Measurements from ENCODE around the gene TPST1.
A peak's percentile ranks its signal among the peaks of the same experiment; 100 is the strongest.
"Not testable (repeated sequence)": the region's sequence is repeated elsewhere in the genome, so short reads cannot be mapped to it uniquely, and the experiment has no call there.

Gene TPST1

DNA sequence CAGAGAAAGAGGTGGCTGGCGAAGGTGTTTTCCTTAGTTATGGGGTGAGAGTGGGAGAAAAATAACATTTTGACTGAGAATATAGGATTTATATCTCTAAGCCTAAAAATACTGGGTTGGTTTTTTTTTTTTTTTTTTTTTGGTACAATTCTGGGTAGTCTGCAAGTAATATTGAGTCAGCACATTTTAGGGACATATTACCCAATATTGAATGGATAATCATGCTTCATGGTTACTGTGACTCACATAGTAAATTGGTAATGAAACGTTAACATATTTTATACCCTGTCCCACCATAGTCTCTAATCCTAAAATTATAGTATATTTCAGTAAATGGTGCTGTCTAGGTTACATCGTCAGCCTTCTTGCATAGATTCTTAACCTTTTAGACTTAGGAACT, 91.4 kb downstream of the TPST1 start:
- DNase-seq, result no peak

DNA sequence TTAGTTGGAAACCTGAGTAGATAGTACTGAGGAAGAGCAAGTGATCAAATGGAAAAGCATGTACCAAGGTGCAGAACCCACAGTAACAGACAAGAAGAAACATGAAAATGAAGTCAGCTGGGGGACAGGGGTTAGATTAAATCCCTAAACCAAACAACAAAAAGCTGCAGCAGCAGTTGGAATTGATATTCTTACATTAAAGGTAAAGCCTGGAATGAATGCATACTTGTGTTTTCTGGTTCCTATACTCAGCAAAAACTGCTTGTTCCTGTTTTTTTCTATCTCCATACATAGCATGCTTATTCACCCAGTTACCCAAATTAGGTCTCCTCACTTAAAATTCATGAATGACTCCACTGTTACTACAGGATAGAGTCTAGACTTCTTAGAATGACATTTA, 92.4 kb downstream of the TPST1 start:
- DNase-seq, result no peak

DNA sequence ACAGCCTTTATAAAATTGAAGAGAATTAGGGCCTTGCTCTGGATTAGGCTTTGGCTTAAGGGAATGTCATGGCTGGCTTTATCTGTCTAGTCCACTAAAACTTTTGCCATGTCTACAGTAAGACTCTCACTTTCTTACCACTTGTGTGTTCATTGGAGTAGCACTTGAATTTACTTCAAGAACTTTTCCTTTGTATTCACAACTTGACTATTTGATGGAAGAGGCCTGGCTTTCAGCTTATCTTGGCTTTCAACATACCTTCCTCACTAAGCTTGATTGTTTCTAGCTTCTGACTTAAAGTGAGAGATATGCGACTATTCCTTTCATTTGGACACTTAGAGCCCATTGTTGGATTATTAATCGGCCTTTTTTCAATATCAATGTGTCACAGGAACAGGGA, 96.1 kb downstream of the TPST1 start:
- DNase-seq, result no peak

- no peak for DNase-seq
Measured at GRCh38 chr7:66301737-66302136, 96.6 kb downstream of the TPST1 start.

DNA sequence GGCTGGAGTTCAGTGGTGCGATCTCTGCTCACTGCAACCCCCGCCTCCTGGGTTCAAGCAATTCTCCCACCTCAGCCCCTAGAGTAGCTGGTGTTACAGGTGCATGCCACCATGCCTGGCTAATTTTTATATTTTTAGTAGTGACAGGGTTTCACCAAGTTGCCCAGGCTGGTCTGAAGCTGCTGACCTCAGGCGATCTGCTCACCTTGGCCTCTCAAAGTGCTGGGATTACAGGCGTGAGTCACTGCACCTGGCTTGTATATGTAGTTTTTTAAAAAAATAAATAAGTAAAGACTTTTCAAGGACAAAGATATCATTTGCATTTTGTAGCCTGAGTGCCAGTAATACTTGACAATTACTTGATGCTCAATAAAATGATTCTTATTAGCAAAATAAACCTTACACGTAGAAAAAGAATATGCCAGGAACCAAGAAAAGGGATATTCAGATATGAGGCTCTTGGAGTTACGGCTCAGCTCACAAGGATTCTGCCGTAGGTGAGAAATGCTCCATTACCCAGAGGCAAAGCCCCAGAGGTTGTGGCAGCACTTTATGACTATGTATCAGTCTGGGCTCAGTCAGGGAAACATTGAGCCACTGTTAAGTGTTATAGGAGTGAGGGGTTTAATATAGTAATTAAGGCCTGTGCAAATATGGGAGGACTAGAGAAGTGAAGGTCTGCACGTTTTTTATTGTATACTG, 98.5 kb downstream of the TPST1 start:
- peak; percentile 53 for DNase-seq

DNA sequence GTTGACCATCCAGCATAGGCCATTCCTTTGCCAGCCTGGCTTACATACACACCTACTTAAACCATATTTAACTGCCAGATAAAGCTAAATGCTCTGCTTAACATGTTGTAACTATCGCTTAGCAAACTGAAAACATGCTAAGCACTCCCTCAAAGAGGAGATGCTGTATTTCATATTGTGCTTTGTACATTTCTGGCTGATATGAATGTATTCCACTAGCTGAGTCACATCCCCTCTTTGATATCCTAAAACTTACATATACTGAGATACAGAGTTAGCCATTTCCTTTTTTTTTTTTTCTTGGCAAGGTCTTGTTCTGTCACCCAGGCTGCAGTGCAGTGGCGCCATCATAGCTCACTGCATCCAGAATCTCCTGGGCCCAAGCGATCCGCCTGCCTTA, 99.4 kb downstream of the TPST1 start:
- no peak for DNase-seq

- DNase-seq, result no peak
Measured at GRCh38 chr7:66306243-66306642, 101.1 kb downstream of the TPST1 start.

DNA sequence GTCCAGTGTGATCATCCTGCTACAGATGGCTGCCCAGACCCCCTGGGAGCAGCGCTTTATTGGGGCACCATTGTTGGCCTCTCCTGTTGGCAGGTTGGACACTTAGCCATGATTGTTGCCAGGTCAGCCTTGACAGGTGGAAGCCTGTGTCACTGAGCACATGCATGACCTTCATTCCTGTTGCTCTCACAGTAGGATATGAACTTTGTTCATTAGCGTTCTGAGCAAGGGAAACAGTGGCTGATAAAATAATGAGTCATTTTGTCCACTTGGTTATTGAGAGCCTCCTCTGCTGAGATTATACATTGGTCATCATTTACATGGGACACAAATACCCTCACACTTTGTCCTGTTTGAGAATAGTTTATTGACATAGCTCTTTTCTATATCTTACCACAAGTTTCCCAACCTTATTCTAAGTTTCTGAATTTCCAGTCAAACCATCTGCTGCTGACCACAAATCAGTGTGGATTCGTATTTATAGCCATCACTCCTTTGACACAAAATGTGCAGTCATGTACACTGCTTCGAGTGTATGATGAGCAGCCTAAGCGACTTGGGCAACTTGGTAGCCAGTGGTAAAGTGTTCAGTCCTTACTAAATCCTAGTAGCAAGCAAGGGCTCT, 102.6 kb downstream of the TPST1 start:
- peak; percentile 46 for DNase-seq

DNA sequence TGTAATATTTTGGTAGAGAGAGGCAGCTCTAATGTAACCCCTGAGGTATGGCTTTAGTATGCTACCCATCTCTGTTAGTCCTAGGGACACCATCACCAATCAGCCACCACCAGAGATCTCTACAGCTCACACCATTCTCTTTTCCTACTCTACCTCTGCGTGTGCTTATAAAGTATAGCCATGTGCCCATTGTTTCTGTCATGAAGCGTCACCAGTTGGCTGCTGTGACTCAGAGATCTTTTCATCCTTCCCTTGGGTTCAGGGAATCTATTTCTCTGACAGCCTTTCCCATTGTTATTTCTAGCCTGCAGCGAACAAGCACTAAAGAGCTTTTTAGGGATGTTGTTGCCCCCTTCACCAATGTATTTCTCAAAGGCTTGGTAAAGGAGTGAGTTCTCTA, 103.3 kb downstream of the TPST1 start:
- no peak for DNase-seq

- DNase-seq, result no peak
Measured at GRCh38 chr7:66310620-66311019, 105.5 kb downstream of the TPST1 start.

- DNase-seq, result no peak
Measured at GRCh38 chr7:66313886-66314568, 108.9 kb downstream of the TPST1 start.

DNA sequence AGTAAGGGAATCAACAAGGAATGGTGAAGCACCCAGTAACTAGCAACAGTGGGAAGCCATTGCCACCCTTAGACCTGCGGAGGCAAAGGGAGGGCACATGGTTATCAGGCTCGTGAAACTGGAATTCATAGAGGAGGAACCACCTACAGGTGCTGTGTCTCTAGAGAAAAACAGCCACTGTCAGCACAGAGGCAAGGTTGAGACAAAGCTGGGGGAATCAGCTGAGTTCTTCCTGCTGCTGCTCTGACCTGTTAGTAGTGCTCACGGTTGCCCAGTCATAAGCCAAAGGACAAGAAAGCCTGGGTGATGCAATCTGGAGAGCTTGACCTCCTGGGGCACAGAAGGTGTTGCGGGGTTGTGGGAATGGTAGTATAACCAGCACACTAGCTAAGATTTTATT, 110.1 kb downstream of the TPST1 start:
- no peak for DNase-seq

GRCh38 chr7:66319407-66319979, 114.4 kb downstream of the TPST1 start:
- DNase-seq, result no peak

GRCh38 chr7:66321283-66321682, 116.1 kb downstream of the TPST1 start:
- no peak for DNase-seq

DNA sequence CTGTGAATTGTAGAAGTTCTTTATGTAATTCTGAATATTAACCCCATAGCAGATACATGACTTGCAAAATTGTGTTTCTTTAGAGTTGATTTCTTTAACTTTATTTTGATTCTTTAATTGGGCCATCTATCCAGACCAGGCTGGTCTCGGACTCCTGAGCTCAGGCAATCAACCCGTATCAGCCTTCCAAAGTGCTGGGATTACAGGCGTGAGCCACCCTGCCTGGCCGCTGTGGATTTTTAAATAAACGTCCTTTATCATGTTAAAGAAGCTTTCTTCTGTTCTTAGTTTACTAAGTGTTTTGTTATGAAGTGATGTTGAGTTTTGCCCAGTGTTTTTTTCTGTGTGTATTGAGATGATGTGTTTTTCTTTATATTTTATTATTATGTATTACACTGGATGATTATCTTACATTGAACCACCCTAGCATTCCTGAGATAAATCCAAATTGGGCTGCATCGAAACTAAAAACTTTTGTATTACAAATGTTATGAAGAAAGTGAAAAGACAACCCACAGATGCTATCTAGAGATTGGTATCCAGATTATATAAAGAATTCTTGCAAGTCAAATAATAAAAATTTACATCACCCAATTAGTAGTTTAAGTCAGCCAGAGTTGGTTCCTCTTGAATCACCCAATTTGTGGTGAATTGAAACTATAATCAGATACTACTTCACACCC, 118.1 kb downstream of the TPST1 start:
- no peak for DNase-seq

- DNase-seq, result not testable (repeated sequence)
Measured at GRCh38 chr7:66324985-66325384, 119.9 kb downstream of the TPST1 start.

DNA sequence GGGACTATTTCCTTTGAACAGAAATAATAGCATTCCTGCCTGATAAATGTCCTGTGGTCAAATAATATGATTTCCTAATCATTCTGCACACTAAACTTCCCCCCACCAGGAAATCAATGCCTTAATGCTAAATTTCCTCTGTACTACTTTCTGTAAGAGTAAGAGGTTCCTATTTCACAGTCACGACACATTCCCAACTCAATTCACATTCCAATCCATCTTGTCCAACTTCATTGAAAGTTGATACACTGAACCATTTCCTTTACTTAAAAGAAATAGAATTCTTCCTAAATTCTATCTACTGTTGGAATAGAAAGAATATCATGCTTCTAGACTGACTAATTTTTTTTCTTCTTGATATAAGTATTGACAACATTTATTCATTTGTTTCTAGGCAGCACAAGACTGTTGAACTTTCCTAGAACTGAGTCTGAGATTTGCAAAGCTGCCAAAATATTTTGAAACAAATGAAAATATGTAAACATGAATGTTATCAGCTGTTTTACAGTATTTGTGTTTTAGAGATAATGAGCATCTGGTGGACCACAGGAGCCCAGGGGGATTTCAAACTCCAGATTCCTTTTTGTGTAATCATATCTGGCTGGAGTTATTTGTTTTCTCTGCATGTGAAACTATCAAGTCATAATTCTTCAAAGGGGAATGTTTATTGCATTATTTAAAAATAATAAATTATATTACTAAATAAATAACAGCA, 121.5 kb downstream of the TPST1 start:
- DNase-seq, result peak; percentile 56

- DNase-seq, result no peak
Measured at GRCh38 chr7:66330961-66331360, 125.8 kb downstream of the TPST1 start.

GRCh38 chr7:66331883-66332282, 126.7 kb downstream of the TPST1 start:
- DNase-seq, result no peak

GRCh38 chr7:66333443-66333842, 128.3 kb downstream of the TPST1 start:
- DNase-seq, result no peak

- DNase-seq, result no peak
Measured at GRCh38 chr7:66335318-66335717, 130.2 kb downstream of the TPST1 start.

- DNase-seq, result no peak
Measured at GRCh38 chr7:66336760-66337159, 131.6 kb downstream of the TPST1 start.

DNA sequence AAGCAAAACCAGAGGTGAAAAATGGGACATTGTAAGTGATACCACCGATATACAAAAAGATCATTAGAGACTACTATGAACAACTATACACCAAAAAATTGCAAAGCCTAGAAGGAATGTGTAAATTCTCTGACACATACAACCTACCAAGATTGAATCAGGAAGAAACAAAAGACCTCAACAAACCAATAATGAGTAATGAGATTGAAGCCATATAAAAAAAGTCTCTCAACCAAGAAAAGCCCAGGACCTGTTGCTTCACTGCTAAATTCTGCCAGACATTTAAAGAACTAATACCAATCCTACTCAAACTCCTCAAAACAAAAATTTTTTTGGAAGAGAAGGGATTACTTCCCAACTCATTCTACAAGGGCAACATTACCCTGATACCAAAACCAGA, 134.0 kb downstream of the TPST1 start:
- no peak for DNase-seq
